ENCODE data around the gene CHRNE.
"Not testable (repeated sequence)": the region's sequence is repeated elsewhere in the genome, so short reads cannot be mapped to it uniquely, and the experiment has no call there.

The CHRNE gene

DNA sequence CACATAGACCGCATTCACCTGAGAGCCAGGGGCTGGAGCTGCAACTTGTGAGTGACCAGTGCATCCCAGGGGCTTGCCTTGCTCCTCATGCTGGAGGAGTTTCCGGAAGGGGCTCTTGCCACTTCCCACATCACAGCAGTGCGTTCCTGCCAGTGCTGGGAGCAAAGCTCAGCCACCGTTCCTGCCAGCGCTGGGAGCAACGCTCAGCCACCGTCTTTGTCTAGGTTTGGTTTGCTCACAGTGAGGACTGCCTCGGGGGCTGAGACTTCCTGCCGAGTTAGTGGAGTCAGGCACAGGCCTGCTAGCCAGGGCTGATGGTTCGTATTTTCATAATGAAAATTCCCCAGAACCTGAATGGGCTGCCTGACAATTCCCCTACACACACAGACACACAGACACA is 5.4 kb upstream of the CHRNE start:
- Histone ChIP-seq H3K36me3 (replicated peaks) (no peaks in the 10 kb centered on the region), H3K4me1 (no peaks in the 10 kb centered on the region), H3K27me3 (ENCODE audit: low read depth) (no peaks in the 10 kb centered on the region), H3K4me3 (no peak overlapping the region), H3K9me3 (no peaks in the 10 kb centered on the region)
- no peak for DNase-seq (ENCODE audit: low spot score in 2 of 2)
- in situ Hi-C loops (cut with MboI; ENCODE audit: low sequenced_read_pairs): no loop called here

DNA sequence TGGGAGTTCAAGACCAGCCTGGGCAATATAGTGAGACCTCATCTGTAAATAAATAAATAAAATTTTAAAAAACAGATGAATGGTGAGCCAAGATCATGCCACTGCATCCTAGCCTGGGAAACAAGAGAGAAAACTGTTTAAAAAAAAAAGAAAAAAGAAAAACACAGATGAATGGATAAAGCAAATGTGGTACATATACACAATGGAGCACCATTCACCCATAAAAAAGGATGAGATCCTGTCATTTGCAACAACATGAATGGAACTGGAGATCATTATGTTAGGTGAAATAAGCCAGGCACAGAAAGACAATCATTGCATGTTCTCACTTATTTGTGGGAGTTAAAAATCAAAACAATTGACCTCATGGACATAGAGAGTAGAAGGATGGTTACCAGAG is 3.7 kb upstream of the CHRNE start:
- H3K9me3 ChIP-seq; in situ Hi-C loops (cut with MboI; ENCODE audit: low sequenced_read_pairs); H3K4me1 ChIP-seq; H3K27me3 ChIP-seq (ENCODE audit: low read depth); H3K36me3 ChIP-seq (replicated peaks); H3K4me3 ChIP-seq; DNase-seq (ENCODE audit: low spot score in 2 of 2): not testable (repeated sequence)

GRCh38 chr17:4902540-4902939 is 358 bp downstream of the CHRNE start:
- no peak for DNase-seq (ENCODE audit: low spot score in 2 of 2)
- Histone ChIP-seq H3K9me3 (no peaks in the 10 kb centered on the region), H3K27me3 (ENCODE audit: low read depth) (no peaks in the 10 kb centered on the region), H3K4me3 (no peak overlapping the region), H3K36me3 (replicated peaks) (no peaks in the 10 kb centered on the region; the same call in 1 of the 2 replicates), H3K4me1 (no peaks in the 10 kb centered on the region)
- in situ Hi-C loops (cut with MboI; ENCODE audit: low sequenced_read_pairs): no loop called here

- in situ Hi-C loops (cut with MboI; ENCODE audit: low sequenced_read_pairs): no loop called here
- no peak for DNase-seq (ENCODE audit: low spot score in 2 of 2)
- no peaks in the 10 kb centered on the region; the same call in 1 of the 2 replicates for H3K36me3 ChIP-seq (replicated peaks)
Measured at GRCh38 chr17:4901648-4902344, 1.1 kb downstream of the CHRNE start.

DNA sequence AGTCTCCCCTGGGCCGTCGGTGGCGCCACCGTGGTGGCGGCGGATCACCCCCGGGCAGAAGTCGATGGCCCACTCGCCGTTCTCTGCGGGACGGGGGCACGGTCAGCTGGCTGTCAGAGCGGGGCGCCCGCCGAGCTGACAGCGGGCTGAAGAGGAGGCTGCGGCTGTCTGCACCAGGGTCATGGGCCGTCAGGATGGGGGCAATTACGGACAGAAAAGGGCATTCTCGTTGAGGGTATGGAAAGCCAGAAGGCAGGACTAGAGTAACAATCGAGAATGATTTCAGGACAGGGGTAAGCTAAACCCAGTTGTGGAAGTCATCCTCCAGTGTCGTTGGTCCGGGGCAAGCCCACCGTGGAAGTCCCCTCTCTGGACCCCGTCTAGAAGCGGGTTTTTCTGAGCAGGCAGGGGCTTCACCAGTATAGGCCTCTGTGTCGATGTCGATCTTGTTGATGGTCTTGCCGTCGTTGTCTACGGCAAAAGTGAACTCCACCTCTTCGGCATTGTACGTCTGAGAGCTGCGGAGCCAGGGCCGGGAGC is 1.7 kb downstream of the CHRNE start:
- no peak for DNase-seq (ENCODE audit: low spot score in 2 of 2)
- in situ Hi-C loops (cut with MboI; ENCODE audit: low sequenced_read_pairs): no loop called here
- Histone ChIP-seq H3K36me3 (replicated peaks) (peaks cover 6% of the 10 kb centered on the region), H3K4me3 (no peak overlapping the region), H3K4me1 (no peaks in the 10 kb centered on the region), H3K9me3 (no peaks in the 10 kb centered on the region), H3K27me3 (ENCODE audit: low read depth) (no peaks in the 10 kb centered on the region)

More at GRCh38 chr17:4901648-4902344, 1.1 kb downstream of the CHRNE start:
- no peaks in the 10 kb centered on the region for H3K9me3 ChIP-seq
- no peak overlapping the region for H3K4me3 ChIP-seq
- H3K4me1 ChIP-seq: no peaks in the 10 kb centered on the region
- H3K27me3 ChIP-seq (ENCODE audit: low read depth): no peaks in the 10 kb centered on the region

GRCh38 chr17:4900231-4901107 is 2.4 kb downstream of the CHRNE start:
- in situ Hi-C loops (cut with MboI; ENCODE audit: low sequenced_read_pairs): no loop called here
- Histone ChIP-seq H3K36me3 (replicated peaks) (peaks cover 13% of the 10 kb centered on the region), H3K9me3 (no peaks in the 10 kb centered on the region), H3K4me1 (no peaks in the 10 kb centered on the region), H3K4me3 (no peak overlapping the region), H3K27me3 (ENCODE audit: low read depth) (no peaks in the 10 kb centered on the region)
- DNase-seq (ENCODE audit: low spot score in 2 of 2): no peak

DNA sequence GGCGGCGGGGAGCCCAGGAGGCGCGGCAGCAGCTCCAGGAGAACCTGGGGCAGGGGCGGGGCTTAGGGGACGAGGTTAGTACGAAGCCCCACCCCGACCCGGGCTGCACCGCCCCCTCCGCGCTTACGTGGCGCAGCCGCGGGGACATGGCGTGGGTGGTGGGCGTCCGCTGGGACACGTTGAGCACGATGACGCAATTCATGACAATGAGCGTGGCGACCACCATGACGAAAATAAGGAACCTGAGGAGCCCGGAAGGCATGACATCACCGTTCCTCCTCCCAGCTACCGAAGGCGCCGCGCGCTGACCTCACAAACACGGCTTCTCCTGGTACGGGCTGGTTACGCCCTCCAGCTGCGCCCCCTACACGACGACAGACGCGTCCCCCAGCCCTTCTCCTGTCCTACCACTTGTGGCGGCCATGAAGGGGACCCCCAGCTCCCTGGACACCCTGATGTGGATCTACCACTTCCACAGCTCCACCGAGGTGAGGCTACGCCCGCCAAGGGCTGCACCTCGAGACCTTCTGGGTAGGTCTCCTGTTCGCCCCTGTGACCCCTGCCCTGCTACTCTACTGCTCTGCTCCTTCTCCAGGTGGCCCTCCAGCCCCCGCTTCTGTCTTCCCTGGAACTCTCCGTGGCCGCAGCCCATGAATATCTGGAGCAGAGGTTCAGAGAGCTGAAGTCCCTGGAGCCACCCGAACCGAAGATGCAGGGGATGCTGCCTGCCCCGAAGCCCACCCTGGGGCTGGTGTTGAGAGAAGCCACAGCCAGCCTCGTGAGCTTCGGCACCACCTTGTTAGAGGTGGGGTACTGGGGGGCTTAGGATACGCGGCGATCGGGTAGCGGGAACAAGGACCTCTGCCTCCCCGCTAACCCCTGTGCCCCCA is 3.3 kb downstream of the CHRNE start, which contains the start of gene C17orf107:
Gene C17orf107, plus strand, starts transcription at position 196 of the 890 bp plus-strand sequence. Its CDS starts 227 bp downstream, at position 423.
- Histone ChIP-seq H3K27me3 (ENCODE audit: low read depth) (no peaks in the 10 kb centered on the region), H3K9me3 (no peaks in the 10 kb centered on the region), H3K36me3 (replicated peaks) (peaks cover 21% of the 10 kb centered on the region), H3K4me1 (no peaks in the 10 kb centered on the region), H3K4me3 (no peak within 1 kb of the TSS)
- no peak for DNase-seq (ENCODE audit: low spot score in 2 of 2)
- in situ Hi-C loops (cut with MboI; ENCODE audit: low sequenced_read_pairs): no loop called here

DNA sequence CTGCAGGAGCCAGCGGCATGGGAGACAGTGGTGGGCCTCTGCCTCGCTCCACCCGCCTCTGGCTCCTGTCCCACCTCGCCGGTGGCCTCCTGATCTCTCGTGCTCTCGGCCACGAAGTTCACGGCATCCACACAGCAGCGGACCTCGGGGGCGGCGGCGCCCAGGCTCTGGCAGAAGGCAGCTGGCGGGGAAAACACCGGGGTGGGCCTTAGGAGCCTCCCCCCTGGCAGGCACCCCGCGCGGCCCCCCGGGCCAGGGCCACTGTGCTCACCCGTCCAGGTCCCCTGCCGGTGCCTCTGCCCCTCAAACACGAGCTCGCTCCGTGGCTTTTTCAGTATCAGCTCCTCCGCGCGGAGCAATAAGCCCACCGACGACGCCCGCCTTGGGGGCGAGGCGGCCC is 4.0 kb downstream of the CHRNE start:
- Histone ChIP-seq H3K4me1 (no peaks in the 10 kb centered on the region), H3K36me3 (replicated peaks) (peaks cover 21% of the 10 kb centered on the region), H3K4me3 (no peak overlapping the region), H3K9me3 (no peaks in the 10 kb centered on the region), H3K27me3 (ENCODE audit: low read depth) (no peaks in the 10 kb centered on the region)
- DNase-seq (ENCODE audit: low spot score in 2 of 2): no peak
- in situ Hi-C loops (cut with MboI; ENCODE audit: low sequenced_read_pairs): no loop called here

DNA sequence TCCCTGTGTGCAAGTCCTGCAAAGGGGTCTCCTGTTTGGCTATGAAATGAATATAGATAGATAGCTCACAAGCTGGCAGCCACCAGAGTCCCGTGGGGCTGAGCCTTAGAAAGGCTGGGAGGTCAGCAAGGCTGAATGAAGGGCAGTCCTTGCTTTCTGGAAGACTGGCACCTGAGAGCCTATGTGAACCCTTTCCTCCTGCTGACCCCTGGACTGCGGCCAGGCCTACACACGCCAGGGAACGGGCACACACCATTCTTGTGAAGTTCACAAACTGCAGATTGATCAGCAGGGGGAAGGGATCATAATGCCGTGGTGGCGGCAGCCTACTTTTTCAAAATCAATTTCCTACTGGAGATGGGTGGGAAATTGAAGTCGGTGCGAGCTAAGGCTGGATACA is 4.5 kb downstream of the CHRNE start:
- Histone ChIP-seq H3K9me3 (no peaks in the 10 kb centered on the region), H3K4me1 (no peaks in the 10 kb centered on the region), H3K36me3 (replicated peaks) (peaks cover 21% of the 10 kb centered on the region), H3K4me3 (no peak overlapping the region), H3K27me3 (ENCODE audit: low read depth) (no peaks in the 10 kb centered on the region)
- DNase-seq (ENCODE audit: low spot score in 2 of 2): no peak
- in situ Hi-C loops (cut with MboI; ENCODE audit: low sequenced_read_pairs): no loop called here

DNA sequence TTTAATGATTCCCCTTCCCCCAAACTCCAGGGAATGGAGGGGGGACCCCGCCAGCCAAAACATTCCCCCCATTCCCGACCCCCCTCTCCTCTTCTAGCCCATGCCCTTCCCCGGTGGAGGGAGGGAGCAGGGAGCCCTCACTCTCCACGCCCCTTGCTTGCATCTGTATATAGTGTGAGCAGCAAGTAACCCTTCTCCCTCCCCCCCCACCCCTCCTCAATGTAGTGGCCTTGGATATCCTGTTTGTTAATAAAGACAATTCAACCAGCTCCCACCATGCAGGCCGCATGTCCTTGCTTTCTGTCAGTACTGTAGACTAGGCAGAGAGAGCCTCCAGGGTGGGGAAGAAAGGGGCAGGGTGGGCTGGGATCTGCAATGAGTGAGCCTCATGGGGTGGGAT is 5.1 kb downstream of the CHRNE start:
- Histone ChIP-seq H3K4me3 (no peak overlapping the region), H3K4me1 (no peaks in the 10 kb centered on the region), H3K36me3 (replicated peaks) (peaks cover 22% of the 10 kb centered on the region), H3K9me3 (no peaks in the 10 kb centered on the region), H3K27me3 (ENCODE audit: low read depth) (no peaks in the 10 kb centered on the region)
- no peak for DNase-seq (ENCODE audit: low spot score in 2 of 2)
- in situ Hi-C loops (cut with MboI; ENCODE audit: low sequenced_read_pairs): no loop called here

DNA sequence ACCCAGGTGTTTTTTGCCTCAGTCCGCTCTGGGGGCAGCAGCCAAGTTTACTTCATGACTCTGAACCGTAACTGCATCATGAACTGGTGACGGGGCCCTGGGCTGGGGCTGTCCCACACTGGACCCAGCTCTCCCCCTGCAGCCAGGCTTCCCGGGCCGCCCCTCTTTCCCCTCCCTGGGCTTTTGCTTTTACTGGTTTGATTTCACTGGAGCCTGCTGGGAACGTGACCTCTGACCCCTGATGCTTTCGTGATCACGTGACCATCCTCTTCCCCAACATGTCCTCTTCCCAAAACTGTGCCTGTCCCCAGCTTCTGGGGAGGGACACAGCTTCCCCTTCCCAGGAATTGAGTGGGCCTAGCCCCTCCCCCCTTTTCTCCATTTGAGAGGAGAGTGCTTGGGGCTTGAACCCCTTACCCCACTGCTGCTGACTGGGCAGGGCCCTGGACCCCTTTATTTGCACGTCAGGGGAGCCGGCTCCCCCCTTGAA is 5.7 kb downstream of the CHRNE start:
- Histone ChIP-seq H3K4me3 (no peak overlapping the region), H3K4me1 (no peaks in the 10 kb centered on the region), H3K27me3 (ENCODE audit: low read depth) (no peaks in the 10 kb centered on the region), H3K36me3 (replicated peaks) (peaks cover 27% of the 10 kb centered on the region), H3K9me3 (no peaks in the 10 kb centered on the region)
- in situ Hi-C loops (cut with MboI; ENCODE audit: low sequenced_read_pairs): no loop called here
- no peak for DNase-seq (ENCODE audit: low spot score in 2 of 2)

DNA sequence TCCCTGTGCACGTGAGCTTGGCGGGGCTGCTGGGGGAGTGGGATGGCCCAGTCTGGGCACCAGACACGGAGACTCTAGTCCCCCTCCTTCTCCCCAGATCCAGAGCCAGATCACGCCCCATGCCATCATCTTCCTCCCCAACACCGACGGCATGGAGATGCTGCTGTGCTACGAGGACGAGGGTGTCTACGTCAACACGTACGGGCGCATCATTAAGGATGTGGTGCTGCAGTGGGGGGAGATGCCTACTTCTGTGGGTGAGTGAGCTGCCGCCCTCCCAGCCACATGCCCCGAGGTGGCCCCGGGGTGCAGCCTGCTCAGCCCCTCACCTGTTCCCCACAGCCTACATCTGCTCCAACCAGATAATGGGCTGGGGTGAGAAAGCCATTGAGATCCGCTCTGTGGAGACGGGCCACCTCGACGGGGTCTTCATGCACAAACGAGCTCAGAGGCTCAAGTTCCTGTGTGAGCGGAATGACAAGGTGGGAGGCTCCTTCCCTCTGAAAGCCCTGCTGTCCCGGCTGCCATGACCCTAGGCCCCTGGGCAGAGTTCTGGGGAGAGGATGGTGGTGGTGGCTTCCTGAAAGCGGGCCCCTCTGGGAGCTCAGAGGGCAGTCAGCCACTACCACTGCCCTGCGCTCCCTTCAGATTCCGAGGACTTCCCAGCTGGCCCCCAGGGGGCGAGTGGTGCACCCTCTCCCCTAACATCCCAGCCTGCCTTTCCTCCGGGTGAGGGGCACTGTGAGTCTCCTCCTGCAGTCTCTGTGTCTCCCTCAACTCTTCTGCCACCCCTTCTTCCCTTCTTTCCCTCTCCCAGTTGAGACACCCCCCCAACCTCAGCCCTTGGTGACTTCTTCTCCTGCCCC is 6.3 kb downstream of the CHRNE start:
- Histone ChIP-seq H3K4me1 (no peaks in the 10 kb centered on the region), H3K36me3 (replicated peaks) (peaks cover 27% of the 10 kb centered on the region), H3K9me3 (no peaks in the 10 kb centered on the region), H3K27me3 (ENCODE audit: low read depth) (no peaks in the 10 kb centered on the region), H3K4me3 (no peak overlapping the region)
- DNase-seq (ENCODE audit: low spot score in 2 of 2): no peak
- in situ Hi-C loops (cut with MboI; ENCODE audit: low sequenced_read_pairs): no loop called here
